ENCODE measurements around the gene PPP2R3C.

DNA sequence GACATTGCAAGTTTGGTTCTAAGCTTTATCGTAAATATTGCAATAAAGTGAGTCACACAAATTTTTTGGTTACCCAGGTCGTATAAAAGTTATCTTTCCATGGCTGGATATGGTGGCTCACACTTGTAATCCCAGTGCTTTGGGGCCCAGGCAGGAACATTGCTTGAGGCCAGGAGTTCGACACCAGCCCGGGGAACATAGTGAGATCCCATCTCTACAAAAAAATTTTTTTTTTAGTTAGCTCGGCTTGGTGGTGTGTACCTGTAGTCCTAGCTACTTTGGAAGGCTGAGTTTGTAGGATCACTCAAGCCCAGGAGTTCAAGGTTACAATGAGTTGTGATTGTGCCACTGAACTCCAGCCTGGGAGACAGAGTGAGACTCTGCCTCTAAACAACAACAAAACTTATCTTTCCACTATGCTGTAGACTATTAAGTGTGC lies 24.9 kb upstream of the PPP2R3C start:
- TF ChIP-seq, protein P1, sequence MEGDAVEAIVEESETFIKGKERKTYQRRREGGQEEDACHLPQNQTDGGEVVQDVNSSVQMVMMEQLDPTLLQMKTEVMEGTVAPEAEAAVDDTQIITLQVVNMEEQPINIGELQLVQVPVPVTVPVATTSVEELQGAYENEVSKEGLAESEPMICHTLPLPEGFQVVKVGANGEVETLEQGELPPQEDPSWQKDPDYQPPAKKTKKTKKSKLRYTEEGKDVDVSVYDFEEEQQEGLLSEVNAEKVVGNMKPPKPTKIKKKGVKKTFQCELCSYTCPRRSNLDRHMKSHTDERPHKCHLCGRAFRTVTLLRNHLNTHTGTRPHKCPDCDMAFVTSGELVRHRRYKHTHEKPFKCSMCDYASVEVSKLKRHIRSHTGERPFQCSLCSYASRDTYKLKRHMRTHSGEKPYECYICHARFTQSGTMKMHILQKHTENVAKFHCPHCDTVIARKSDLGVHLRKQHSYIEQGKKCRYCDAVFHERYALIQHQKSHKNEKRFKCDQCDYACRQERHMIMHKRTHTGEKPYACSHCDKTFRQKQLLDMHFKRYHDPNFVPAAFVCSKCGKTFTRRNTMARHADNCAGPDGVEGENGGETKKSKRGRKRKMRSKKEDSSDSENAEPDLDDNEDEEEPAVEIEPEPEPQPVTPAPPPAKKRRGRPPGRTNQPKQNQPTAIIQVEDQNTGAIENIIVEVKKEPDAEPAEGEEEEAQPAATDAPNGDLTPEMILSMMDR (IDR thresholded peaks at IDR 0.05; ENCODE audit: low read depth, low read length, missing input control), result no peak
- TF ChIP-seq RAD21 (IDR thresholded peaks at IDR 0.05) (no peak), YY1 (IDR thresholded peaks at IDR 0.05) (no peak), REST (IDR thresholded peaks at IDR 0.05) (no peak), JUND (IDR thresholded peaks at IDR 0.05) (no peak), RXRA (IDR thresholded peaks at IDR 0.05) (no peak), ZBTB33 (IDR thresholded peaks at IDR 0.05) (no peak)
- TF ChIP-seq, protein P2, sequence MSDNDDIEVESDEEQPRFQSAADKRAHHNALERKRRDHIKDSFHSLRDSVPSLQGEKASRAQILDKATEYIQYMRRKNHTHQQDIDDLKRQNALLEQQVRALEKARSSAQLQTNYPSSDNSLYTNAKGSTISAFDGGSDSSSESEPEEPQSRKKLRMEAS (IDR thresholded peaks at IDR 0.05), result no peak
